Nephron progenitor cell (in vitro differentiated cells): Measurements from ENCODE around the gene PCID2.

Experiments used
- DNase-seq: peaks from one replicate; pipeline ENCODE4 v3.0.0; 2021
- H3K27ac Mint-ChIP-seq: 2 replicates; pipeline ENCODE4 v1.8.0; 2021; ENCODE audit warnings: mild to moderate bottlenecking, moderate library complexity, mixed read lengths
- H3K27me3 Mint-ChIP-seq: 2 replicates; pipeline ENCODE4 v1.8.0; 2021; ENCODE audit warnings: mild to moderate bottlenecking, low read depth, mixed read lengths; ENCODE audit not compliant: poor library complexity
- H3K36me3 Mint-ChIP-seq: 2 replicates; pipeline ENCODE4 v1.8.0; 2021; ENCODE audit warnings: low read depth, mixed read lengths
- H3K4me1 Mint-ChIP-seq: 2 replicates; pipeline ENCODE4 v1.8.0; 2021; ENCODE audit warnings: mixed read lengths
- H3K4me3 Mint-ChIP-seq: 2 replicates; pipeline ENCODE4 v1.8.0; 2021; ENCODE audit warnings: mild to moderate bottlenecking, moderate library complexity, mixed read lengths
- H3K9me3 Mint-ChIP-seq: 2 replicates; pipeline ENCODE4 v1.8.0; 2021; ENCODE audit warnings: mild to moderate bottlenecking, moderate library complexity, mixed read lengths
- TF ChIP-seq, protein P1 (sequence below): fragments of 200-600 bp; sonication (generic); IDR thresholded peaks from 2 replicates; pipeline ENCODE4 v1.5.0; 2021; ENCODE audit warnings: antibody characterized with exemption

PCID2 gene

DNA sequence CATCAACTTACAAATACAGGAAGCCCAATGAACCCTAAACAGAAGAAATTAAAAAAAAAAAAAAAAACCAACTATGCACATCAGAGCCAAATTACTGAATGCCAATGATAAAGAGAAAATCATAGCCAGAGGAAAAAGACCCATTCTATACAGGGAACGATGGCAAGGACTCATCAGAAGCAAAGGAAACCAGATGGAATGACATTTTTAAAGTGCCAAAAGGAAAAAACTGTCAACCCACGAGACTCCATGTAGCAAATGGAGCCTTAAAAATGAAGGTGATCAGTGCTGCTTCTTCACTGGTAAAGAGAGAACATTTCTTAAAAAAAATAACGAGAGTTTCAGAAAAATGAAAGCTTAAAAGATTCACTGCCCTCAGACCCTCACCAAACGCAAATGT, 18.3 kb downstream of the PCID2 start:
- no peak for DNase-seq
- H3K36me3 Mint-ChIP-seq: peaks cover 64% of the 10 kb centered on the region
- peaks cover 15% of the 10 kb centered on the region for H3K4me1 Mint-ChIP-seq
- no peaks in the 10 kb centered on the region for H3K27me3 Mint-ChIP-seq
- no peak overlapping the region for H3K4me3 Mint-ChIP-seq
- H3K27ac Mint-ChIP-seq: no peak overlapping the region
- H3K9me3 Mint-ChIP-seq: no peaks in the 10 kb centered on the region
- TF ChIP-seq, protein P1, sequence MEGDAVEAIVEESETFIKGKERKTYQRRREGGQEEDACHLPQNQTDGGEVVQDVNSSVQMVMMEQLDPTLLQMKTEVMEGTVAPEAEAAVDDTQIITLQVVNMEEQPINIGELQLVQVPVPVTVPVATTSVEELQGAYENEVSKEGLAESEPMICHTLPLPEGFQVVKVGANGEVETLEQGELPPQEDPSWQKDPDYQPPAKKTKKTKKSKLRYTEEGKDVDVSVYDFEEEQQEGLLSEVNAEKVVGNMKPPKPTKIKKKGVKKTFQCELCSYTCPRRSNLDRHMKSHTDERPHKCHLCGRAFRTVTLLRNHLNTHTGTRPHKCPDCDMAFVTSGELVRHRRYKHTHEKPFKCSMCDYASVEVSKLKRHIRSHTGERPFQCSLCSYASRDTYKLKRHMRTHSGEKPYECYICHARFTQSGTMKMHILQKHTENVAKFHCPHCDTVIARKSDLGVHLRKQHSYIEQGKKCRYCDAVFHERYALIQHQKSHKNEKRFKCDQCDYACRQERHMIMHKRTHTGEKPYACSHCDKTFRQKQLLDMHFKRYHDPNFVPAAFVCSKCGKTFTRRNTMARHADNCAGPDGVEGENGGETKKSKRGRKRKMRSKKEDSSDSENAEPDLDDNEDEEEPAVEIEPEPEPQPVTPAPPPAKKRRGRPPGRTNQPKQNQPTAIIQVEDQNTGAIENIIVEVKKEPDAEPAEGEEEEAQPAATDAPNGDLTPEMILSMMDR: no peak

DNA sequence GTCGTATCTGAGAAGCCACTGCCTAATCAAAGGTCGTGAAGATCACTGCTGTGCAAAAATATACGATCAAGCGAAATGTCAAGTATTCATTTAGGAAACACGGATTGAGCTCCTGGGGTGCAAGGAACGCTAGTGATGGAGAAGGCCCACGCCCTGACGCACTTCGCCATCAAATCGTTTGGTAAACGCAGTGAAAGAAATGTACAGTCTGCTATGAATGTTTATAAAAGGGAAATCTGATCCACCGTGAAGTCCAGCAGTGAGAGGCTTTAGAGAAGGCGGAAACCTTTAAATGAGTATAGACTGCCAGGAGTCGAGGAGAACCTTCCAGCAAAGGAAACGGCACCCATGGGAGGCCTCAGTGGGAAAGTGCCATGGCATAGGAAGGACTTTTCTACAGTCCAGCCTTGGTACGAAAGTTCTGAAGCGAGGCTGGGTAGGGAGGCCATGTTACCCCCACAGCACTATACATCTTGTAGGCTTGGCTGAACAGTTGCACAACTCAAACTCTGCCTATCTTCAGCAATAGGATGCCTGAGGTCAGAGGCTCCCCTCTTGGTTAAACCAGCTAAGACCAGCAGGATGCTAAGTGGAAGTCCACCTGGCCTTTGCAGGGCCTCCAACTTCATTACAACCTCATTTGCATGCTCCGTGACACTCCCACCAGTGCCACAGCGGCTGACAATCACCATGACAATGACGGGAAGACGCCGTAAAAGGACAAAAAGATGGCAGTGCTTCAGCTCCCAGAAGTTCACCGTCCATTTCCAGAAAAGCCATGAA, 20.4 kb downstream of the PCID2 start:
- Mint-ChIP-seq H3K27ac (peak overlapping the region; percentile 47), H3K36me3 (peaks cover 65% of the 10 kb centered on the region), H3K4me1 (peaks cover 15% of the 10 kb centered on the region), H3K9me3 (no peaks in the 10 kb centered on the region), H3K4me3 (no peak overlapping the region), H3K27me3 (no peaks in the 10 kb centered on the region)
- DNase-seq: no peak
- TF ChIP-seq, protein P1: no peak

DNA sequence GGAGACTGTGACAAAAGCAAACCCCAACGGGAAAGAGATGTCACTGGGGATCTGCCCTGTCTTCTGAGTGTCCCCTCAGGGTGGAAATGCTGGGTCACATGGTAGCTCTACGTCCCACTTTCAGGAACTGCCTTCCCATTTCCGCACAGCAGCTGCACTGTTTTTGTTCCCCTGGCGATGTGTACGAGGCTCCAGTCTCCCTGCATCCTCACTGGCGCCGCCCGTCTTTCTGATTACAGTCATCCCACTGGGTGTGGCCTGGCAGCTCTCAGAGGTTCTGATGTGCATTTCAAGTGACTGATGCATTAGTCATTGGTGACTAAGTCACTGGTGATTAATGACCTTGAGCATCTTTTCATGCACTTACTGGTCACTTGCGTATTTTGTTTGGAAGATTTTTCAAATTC, 21.2 kb downstream of the PCID2 start:
- Mint-ChIP-seq H3K27ac (peak overlapping the region; percentile 75), H3K27me3 (no peaks in the 10 kb centered on the region), H3K9me3 (no peaks in the 10 kb centered on the region), H3K36me3 (peaks cover 69% of the 10 kb centered on the region), H3K4me1 (peaks cover 15% of the 10 kb centered on the region), H3K4me3 (no peak overlapping the region)
- TF ChIP-seq, protein P1: no peak
- DNase-seq: no peak

DNA sequence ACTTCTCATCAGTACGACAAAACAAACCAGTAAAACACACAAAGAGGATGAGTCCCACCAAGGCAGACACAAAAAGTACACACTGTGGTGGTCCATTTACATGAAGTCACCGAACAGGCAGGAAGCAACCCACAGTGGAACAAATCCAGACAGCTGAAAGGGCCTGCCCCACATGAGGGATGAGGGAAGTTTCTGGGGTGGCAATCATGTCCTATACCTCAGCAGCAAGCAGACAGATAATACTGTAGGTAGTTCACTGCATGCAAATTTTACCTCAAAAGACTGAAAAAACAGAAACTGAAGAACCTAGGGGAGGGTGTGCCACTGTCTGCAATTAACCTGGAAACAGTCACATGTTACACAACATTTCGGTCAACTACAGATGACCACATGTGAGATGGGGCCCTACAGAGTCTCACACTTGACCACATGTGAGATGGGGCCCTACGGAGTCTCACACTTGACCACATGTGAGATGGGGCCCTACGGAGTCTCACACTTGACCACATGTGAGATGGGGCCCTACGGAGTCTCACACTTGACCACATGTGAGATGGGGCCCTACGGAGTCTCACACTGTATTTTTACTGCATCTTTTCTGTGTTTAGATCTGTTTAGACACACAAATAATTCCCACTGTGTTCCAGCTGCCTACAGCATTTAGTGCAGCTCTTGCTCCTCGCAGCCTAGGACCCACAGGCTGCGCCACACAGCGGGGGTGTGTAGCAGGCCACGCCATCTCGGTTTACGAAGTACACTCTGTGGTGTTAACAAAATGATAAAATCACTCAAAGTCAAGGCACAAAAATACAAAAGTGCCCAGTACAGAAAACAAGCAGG, 22.2 kb downstream of the PCID2 start:
- Mint-ChIP-seq H3K9me3 (no peaks in the 10 kb centered on the region), H3K4me3 (no peak overlapping the region), H3K27me3 (no peaks in the 10 kb centered on the region), H3K27ac (peak overlapping the region; percentile 39), H3K4me1 (peaks cover 15% of the 10 kb centered on the region), H3K36me3 (peaks cover 74% of the 10 kb centered on the region)
- no peak for DNase-seq
- TF ChIP-seq, protein P1: no peak

DNA sequence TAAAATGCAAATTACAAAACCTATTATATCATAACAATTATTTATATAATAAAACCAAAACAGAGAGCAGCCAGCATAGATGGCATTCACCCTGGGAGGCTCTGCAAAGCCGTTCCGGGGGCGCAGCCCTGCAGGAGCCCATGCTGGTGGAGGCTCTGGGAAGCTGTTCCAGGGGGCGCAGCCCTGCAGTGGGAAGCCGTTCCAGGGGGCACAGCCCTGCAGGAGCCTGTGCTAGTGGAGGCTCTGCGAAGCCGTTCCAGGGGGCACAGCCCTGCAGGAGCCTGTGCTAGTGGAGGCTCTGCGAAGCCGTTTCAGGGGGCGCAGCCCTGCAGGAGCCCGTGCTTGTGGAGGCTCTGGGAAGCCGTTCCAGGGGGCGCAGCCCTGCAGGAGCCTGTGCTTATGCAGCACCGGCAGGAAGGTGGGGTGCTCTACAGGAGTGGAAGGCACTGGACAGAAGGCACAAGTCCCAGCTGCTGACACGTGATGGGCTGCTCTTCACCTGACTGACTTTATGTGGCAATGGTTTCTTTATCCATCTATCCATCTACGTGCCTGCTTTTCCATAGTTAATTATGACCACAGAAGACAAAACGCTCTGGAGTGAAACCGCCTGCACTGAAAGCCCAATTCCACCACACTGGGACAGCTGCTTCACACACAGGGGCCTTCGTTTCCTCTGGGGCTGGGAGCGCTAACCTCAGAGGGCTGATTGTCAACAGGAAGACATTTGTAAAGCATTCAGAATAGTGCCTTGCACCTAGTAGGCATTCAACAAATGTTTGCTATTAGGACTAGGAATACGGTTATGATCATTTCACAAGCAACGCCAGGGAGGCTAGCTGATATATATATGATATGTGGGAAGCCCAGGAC, 23.7 kb downstream of the PCID2 start:
- no peak for DNase-seq
- no peaks in the 10 kb centered on the region for H3K9me3 Mint-ChIP-seq
- H3K36me3 Mint-ChIP-seq: peaks cover 73% of the 10 kb centered on the region
- TF ChIP-seq, protein P1: no peak
- peaks cover 15% of the 10 kb centered on the region for H3K4me1 Mint-ChIP-seq
- H3K27me3 Mint-ChIP-seq: no peaks in the 10 kb centered on the region
- peak overlapping the region; percentile 77 for H3K27ac Mint-ChIP-seq
- H3K4me3 Mint-ChIP-seq: no peak overlapping the region
